NCI-H510A treated with DMSO at 0.1 percent for 48 hours (cell line): ENCODE results near the gene E2F3.
"Not testable (repeated sequence)": the region's sequence is repeated elsewhere in the genome, so short reads cannot be mapped to it uniquely, and the experiment has no call there.

Source experiments
- DNase-seq: peaks from one replicate; lab custom pipeline; 2025; lab: John Stamatoyannopoulos, UW

E2F3 gene

DNA sequence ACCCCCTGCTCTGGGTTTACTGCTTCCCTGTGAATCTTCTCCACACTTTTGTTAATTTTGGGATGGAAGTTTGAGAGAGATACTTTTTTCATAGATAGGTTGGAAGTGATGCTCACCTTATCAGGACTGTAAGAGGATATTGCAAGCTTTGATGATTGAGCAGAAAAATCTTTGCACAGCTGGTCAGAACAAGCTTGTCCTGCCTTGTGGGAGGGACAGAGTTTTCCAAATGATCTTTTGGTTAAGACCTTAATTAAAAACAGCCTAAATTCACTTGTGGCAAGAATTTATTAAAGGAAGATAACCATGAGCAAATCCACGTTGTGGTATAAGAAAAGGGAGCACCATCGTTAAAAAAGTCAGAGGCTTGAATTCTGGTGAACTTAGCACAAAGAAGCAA, 32.2 kb downstream of the E2F3 start:
- no peak for DNase-seq

DNA sequence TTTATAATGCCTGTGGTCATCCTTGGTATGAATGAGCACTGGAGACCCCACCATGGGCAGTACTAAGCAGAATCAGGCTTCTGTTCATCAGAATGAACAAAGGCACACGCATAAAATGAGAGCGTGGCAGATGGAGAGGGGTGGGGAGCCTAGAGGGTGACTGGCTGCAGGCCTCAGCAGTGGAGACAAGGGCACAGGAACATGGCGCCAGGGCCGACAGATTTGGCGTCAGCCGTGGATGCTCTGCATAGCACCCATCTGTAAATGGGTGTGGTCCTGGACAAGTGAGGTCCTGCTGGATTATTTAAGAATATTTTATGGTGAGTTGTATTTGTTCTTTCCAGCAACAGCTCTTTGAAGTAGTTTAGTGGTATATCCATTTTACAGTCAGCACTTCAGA, 33.1 kb downstream of the E2F3 start:
- DNase-seq, result no peak

DNA sequence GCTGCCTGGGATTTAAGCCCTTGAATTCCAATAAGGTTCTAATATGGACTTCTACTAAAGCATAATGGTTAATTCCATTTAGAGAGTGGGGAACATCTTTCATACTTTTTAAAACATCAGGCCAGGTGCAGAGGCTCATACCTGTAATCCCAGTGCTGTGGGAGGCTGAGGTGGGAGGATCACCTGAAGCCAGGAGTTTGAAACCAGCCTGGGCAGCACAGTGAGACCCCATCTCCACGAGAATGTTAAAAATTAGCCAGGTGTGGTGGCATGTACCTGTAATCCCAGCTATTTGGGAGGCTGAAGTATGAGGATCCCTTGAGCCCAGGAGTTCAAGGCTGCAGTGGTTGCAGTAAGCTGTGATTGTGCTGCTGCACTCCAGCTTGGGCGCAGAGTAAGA, 35.0 kb downstream of the E2F3 start:
- DNase-seq, result no peak

DNA sequence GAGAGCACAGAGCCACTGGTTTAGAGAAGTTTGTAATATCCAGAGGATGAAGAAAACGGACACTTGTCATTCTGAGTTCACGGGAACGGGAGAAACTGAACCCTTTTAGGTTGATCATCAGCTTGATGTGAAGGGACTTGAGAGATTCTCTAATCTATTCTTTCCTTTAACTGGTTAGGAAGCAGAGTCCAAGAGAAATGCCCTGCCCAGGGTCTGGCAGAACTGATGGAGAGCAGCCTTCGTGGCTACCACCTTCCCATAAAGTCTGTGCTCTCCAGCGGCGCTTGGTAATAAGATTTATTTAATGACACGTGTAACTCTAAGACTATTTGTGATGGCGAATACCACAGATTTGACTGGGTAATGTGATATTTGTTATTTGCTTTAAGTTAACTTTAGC, 36.0 kb downstream of the E2F3 start:
- DNase-seq, result no peak

DNA sequence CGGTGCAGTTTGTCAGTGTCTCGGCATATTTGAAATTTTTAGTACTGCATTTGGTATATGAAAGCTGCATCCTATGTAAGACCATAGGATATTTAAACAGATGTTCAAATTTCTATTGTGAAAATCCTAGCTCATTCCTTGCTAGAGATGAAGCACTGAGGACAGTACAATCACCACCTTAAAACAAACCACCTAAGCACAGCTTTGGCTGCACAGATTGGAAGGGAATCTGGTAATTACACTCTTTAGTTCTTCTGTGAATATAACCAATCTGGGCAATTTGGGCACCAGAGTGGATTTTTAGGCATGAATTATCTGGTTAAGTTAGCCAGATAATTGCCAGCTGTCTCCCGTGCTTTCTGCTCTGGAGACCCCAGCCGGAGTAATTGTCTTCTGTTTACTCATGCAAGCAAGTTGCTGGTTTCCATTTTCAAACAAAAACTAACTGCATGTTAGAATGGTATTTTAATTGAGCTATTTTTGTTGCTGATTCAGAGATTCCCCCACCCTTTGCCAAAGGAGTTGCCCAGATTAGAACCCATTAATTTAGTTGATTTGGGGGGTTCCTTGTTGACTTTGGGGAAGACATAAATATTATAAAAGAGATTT, 36.9 kb downstream of the E2F3 start:
- DNase-seq, result no peak

DNA sequence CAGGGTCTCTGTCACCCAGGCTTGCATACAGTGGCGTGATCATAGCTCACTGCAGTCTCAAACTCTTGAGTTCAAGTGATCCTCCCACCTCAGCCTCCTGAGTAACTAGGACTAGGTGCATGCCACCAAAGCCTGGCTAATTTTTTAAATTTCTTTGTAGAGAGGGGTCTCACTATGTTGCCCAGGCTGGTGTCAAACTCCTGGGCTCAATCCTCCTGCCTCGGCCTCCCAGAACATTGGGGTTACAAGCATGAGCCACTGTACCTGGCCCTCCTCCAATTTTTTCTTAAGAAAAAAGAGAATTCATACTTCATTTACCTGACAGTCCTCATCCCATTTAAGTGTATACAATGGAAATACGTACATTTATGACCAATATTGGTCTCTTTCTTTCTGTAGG, 37.9 kb downstream of the E2F3 start:
- no peak for DNase-seq

DNA sequence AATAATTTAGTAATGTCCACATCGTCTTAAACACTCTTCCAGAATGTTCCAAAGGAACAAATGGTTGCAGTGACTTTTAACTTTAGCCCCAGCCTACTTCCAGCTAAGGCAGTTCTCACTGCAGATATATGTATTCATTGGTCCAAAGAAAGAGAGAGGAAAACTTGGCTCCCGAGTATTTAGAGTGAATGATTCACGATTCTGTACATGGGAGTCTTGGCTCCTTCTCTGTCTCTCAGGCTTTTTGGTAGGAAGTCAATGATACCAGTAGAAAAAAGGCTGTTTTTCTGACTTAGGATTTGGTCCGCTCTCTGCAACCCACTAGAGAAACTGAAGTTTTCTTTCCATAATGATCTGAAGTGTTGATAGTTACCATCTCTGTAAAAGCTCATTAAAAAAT, 38.6 kb downstream of the E2F3 start:
- no peak for DNase-seq

DNA sequence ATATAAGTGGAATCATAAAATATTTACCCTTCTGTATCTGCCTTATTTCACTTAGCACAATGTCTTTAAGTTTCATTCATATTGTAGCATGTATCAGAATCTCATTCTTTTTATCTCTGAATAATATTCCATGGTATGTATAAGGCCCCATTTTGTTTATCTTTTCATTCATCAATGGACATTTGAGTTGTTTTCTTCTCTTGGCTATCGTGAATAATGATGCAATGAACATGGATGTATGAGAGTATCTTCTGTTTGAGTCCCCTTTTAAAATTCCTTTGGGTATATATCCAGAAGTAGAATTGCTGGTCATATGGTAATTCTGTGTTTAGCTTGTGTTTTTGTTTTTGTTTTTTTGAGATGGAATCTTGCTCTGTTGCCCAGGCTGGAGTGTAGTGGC, 39.6 kb downstream of the E2F3 start:
- DNase-seq, result no peak

DNA sequence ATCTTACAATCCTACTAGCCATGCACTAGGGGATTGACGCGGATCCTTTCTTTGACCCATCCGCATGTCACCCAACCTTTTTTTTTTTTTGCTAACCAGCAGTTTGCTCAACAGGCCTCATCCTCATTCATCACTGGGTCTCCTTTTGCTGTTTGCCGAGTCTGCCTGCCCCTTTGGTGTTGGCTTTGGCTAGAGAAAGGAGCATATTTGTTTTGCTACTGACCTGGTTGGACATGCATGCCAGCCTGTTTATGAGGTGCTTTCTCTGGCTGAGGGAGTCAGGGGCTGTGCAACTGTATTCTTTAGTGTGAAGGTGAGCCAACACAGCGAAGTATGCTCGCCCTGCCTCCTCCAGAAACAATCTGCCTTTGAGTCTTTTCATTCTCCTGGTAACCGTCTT, 40.2 kb downstream of the E2F3 start:
- DNase-seq, result no peak

DNA sequence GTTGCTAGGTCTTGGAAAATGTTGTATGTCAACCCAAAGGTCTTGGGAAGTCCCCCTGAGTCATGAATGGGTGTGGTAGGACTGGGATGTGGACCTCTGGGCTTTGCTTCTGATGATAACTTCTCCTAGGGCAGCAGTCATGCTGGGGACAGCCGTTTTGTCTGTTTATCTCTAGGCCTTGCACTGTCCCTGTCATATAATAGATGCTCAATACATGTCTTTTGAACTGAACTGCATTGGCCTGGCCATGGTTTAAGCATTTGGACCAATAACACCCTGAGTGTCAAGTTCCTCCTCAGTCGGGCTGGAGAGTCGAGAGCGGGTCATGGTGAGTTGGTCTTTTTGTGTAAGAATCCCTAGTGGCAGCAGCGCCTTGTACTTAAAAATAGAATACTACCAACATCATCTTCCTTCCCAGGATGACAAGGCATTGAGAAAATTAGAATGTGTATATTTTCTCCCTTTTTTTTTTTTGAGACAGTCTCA, 43.1 kb downstream of the E2F3 start:
- no peak for DNase-seq

DNA sequence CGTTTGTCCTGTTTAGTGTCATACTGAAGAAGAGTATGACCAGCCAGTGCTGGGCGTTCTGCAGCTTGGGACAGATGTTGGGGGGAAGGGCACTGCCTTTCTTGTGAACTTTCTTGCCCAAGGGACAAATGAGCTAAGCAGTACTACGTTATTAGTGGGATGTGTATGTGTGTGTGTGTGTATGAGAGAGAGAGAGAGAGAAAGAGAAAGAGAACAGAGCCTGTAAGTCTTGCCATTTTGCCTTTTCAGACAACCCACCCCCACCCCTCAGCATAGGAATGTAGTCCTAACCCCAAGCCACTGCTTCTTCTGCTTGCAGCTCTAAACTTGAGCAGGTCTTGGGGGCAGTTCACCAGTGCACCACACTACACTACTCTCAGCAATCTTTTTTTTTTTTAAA, 45.5 kb downstream of the E2F3 start:
- DNase-seq, result no peak

DNA sequence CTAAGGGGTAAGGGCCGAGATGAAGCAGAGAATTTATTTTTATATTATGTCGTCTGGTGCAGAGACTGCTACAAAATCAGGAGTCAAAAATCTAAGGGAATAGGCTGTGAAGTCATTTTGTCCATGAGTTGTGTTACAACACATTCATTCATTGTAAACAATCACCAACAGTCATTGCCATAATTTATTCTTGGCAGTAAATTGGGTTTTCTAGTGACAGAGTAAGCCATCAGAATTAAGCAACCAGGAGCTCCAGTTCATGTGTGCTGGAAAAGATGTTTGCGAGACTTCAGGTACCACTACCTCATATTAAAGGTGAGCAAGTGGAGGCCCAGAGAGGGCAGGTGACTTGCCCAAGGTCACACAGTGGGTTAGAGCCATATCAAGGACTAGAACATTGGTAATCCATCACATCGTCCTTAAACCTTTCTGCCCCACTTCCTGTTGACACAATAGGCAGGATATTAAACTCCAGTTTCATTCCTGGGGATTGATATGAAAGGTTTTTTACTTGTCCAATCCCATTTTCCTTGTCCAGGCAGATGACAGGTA, 46.0 kb downstream of the E2F3 start:
- no peak for DNase-seq

DNA sequence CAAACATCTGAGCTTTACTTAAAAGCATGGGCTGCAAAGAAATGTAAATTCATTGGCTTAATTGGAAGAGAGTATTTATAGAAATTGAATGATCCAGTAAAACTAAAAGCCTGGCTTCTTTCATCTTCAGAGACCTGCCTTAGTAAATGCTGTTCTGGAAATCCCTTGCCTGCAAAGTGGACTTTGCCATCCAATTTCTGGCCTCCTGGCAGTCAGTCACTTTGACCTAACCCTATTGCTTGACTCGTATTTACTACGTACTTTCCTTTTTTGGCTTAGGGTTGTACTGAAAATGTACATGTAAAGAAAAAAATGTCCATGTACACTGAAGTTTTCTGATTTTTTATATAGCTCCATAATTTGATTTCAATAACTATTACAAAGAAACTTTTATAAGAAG, 47.1 kb downstream of the E2F3 start:
- no peak for DNase-seq

DNA sequence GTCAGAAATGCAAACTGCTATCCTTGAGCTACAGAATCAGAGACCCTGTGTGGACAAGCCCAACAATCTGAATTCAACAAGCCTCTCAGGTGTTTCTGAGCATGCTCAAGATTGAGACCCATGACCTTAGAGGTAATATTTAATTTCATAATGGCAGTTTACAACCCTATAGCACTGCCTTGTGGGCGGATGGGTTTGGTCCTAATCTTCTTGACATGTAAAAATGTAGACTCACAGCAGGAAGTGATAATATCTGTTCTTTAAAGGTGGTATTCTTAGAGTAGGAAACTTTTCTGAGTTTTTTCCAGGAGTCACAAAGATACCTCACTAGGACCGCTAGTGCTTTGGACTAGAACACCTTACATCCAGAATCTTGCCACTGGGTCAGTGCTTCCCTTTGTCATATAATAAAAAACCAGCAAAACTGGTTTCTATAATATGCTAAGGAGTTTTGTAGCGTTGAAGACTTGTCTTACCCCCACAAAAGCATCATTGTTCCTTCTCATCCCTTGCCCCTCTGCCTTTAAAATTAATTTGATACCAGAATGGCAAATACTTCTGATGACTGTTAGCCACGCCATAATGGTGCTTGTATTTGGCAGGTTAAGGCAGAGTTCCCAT, 52.6 kb downstream of the E2F3 start:
- no peak for DNase-seq

DNA sequence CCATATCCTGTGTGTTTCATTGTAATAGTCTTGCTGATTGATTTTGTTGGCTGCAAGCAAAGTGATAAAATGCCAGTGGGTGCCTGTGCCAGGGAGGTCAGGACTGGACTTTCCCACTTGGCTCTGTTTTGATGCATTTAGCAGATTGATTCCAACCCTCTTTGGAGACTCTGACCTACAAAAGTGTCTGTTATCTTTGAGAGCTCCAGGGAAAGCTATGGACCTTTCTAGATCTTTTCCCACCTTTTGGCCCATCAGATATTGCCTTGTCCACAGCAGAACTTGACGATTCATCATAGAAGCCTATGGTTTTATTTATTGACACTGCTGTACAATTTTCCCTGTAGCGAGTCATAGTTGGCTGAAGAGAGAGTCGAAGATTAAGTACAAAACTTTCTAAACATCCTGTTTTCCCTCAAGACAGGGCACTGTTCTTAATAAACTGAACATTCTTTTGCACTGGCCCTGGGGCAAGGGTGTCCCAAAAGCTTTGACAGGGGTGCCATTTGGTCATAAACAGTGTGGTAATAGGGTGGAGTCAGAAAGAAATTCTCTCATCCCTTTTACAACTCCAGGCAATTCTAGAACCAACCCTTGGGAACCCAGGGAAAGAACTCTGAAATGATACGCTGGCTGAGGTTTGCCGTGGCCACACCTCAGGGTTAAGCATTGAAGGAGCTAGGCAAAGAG, 53.7 kb downstream of the E2F3 start:
- no peak for DNase-seq

DNA sequence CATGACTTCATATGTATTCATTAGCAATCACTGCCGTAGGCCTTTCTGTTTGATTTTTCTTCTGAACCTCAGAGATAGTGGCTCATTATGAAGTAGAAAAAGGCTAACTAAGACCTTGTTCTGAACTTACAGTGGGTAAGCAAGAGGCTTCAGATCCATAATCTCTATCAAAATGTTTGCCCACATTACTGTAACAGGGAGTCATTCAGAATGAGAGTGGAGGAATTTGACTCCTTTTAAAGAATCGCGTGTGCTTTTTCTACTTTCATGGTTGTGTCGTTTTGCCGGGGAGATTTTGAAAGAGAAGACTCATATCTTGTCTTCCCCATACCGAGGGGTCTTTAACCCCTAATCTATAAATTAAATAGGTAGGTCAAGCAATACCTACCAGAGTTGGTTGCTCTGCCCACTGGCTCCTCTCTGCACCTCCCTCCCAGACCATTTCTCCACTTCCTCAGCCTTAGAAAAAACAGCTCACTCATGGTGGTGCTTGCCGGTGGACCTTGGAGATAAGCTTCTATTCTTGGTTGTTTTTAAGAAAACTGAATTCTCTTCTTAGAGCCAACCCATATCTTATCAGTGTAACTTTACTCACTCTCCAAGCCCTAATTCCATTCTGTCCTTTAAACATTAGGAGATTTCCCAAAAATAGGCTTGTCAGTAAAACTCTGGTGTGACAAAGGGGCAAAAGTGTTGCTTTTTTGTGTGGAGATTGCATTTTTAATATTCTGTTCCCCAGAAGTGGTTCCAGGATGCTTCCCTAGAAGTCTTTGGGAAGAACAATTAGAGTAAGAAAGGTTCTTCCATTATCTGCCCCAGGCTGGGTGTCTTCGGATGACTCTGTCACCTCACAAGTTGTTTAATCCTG, 56.6 kb downstream of the E2F3 start:
- DNase-seq, result no peak

DNA sequence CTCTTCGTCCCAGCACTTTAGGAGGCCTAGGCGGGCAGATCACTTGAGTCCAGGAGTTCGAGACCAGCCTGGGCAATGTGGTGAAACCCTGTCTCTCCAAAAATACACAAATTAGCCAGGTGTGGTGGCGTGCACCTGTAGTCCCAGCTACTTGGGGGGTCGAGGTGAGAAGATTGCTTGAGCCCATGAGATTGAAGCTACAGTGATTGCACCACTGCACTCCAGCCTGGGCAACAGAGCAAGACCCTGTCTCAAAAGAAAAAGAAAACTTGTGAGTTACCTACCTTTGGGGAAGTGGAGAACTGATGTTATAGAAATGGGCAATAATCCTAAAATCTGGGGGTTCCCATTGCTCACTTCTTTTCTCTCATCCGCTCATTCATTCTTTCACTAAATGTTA, 58.0 kb downstream of the E2F3 start:
- DNase-seq, result no peak

DNA sequence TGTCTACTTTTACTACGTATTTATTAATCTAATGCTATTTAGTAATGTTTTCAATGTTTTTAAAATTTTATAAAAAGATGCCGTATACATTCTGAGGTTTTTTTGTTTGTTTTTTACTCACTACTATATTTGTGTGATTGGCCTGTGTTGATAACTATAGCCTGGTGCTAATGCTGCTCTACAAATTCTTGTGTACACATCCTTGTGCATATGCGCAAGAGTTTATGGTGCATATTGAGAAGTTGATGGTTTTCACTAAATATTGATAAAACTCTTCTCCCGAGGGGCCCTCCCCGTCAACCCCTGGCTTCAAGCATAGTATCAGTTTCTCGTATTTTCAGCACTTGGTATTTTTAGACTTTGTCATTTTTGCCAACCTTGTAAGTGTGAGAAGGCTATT, 59.9 kb downstream of the E2F3 start:
- no peak for DNase-seq

DNA sequence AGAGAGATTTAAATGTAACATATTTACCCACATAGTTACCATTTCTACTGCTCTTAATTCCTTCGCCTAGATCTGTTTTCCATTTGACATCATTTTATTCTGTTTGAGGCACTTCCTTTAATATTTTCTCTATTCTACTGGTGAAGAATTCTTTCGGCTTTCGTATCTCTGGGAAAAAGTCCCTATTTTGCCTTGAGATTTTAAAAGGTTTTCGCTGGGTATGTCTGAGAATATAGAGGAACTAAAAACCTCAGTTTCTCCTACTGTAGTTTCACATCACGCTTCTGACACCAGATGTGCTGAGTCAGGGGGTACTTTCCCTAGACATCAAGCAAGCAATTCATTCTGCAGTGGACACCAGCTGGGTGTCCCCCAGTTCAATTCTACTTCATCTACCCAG, 61.7 kb downstream of the E2F3 start:
- DNase-seq, result no peak

DNA sequence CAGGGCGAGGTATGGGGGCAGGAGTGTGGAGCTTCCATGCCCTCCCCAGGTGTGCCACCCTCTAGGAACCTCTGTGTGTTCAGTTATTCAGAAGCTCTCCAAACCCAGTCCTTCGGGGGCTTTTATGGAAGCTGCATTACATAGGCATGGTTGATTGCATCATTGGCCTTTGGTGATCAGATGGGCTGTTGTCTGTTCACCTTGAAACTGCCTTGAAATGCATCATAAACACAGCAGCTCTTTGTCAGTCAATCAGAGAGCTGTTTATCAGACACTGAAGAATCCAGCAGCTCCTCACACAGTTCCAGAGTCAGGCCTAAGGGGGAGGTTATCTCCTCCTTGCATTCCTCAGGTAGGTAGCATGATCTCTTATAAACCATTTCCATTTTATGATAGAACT, 62.4 kb downstream of the E2F3 start:
- no peak for DNase-seq

DNA sequence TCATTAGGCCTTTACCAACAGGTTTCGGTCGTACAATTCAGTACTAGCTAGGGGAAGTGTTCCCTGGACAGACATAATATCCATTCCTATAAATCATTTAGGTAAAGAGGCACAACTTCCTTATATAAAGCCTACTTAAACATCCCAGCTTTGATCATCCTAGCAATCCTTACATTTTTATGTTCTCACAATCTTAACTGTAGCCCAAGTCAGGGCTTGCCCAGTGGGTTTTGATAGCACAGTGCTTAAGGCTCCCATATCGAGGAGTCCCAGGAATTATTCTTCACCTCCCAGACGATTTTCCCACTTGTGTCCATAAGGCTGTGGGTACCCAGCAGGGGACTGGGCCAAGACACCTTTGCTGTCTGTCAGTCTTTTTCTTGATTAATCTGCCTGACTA, 63.2 kb downstream of the E2F3 start:
- DNase-seq, result no peak

DNA sequence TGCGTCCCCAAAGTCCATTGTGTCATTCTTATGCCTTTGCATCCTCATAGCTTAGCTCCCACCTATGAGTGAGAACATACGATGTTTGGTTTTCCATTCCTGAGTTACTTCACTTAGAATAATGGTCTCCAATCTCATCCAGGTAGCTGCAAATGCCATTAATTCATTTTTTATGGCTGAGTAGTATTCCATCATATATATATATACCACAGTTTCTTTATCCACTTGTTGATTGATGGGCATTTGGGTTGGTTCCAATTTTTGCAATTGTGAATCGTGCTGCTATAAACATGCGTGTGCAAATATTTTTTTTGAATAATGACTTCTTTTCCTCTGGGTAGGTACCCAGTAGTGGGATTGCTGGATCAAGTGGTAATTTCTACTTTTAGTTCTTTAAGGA, 63.9 kb downstream of the E2F3 start:
- DNase-seq, result not testable (repeated sequence)
